WTC11 (cell line): ENCODE data around the gene UGT1A9. TPM values are rescaled to one million over a fixed set of nuclear protein-coding genes. Genes with fewer than 3 reads are reported as not detected.

Source experiments
- ATAC-seq: fragments of 200-7000 bp; cut with Tn5 transposase; 2 replicates; pipeline ENCODE4 v1.10.0; 2021; ENCODE audit warnings: mild to moderate bottlenecking, moderate library complexity
- CTCF ChIA-PET: fragments of 300-600 bp; sonication (Branson Sonifier 250); formaldehyde crosslinking; loops from one replicate; lab custom pipeline; 2021; ENCODE audit warnings: antibody characterized with exemption; lab: Charles Lee
- POLR2A ChIA-PET: fragments of 350-600 bp; sonication (Branson Sonifier 250); formaldehyde crosslinking; loops from one replicate; lab custom pipeline; 2021; ENCODE audit warnings: antibody characterized with exemption; lab: Charles Lee
- DNase-seq: peaks from one replicate; pipeline ENCODE4 v3.0.0; 2021; ENCODE audit warnings: low spot score
- H3K27ac Mint-ChIP-seq: 2 replicates; pipeline ENCODE4 v1.8.0; 2021; ENCODE audit warnings: mixed read lengths
- H3K27me3 Mint-ChIP-seq: 2 replicates; pipeline ENCODE4 v1.8.0; 2021; ENCODE audit warnings: low read depth, mild to moderate bottlenecking, moderate library complexity, mixed read lengths
- H3K36me3 Mint-ChIP-seq: 2 replicates; pipeline ENCODE4 v1.8.0; 2021; ENCODE audit warnings: mixed read lengths
- H3K4me1 Mint-ChIP-seq: 2 replicates; pipeline ENCODE4 v1.8.0; 2022; ENCODE audit warnings: mixed read lengths
- H3K4me3 Mint-ChIP-seq: 2 replicates; pipeline ENCODE4 v1.8.0; 2021; ENCODE audit warnings: mild to moderate bottlenecking, moderate library complexity, mixed read lengths
- H3K9me3 Mint-ChIP-seq: 2 replicates; pipeline ENCODE4 v1.8.0; 2021; ENCODE audit warnings: mixed read lengths
- AFF4 ChIP-seq: sonication (generic); formaldehyde crosslinking; IDR thresholded peaks from 2 replicates; pipeline ENCODE4 v1.8.1; 2023; ENCODE audit warnings: mild to moderate bottlenecking, missing genetic modification reagents, borderline replicate concordance
- AR ChIP-seq: fragments of 250-450 bp; sonication (Bioruptor Pico); IDR thresholded peaks from 2 replicates; pipeline ENCODE4 v1.9.0; 2021; ENCODE audit warnings: mild to moderate bottlenecking
- ARID4B ChIP-seq: sonication (generic); formaldehyde crosslinking; IDR thresholded peaks from 2 replicates; pipeline ENCODE4 v1.8.0; 2023; ENCODE audit warnings: missing genetic modification reagents, mild to moderate bottlenecking, borderline replicate concordance
- CTCF ChIP-seq: fragments of 200-600 bp; IDR thresholded peaks from 2 replicates; pipeline ENCODE4 v1.8.0; 2022; ENCODE audit warnings: antibody characterized with exemption
- E2F1 ChIP-seq: sonication (generic); formaldehyde crosslinking; IDR thresholded peaks from 2 replicates; pipeline ENCODE4 v1.8.0; 2022; ENCODE audit warnings: mild to moderate bottlenecking, missing genetic modification reagents
- EMX1 ChIP-seq: fragments of 250-450 bp; sonication (Bioruptor Pico); IDR thresholded peaks from 2 replicates; pipeline ENCODE4 v1.8.0; 2021; ENCODE audit warnings: mild to moderate bottlenecking
- FOXK1 ChIP-seq: sonication (generic); formaldehyde crosslinking; IDR thresholded peaks from 2 replicates; pipeline ENCODE4 v1.8.0; 2022; ENCODE audit warnings: mild to moderate bottlenecking, moderate library complexity, missing genetic modification reagents
- GTF2I ChIP-seq: fragments of 250-450 bp; sonication (Bioruptor Pico); conservative IDR thresholded peaks from 2 replicates; pipeline ENCODE4 v1.4.0; 2021; ENCODE audit warnings: mild to moderate bottlenecking
- MYBL2 ChIP-seq: sonication (generic); formaldehyde crosslinking; IDR thresholded peaks from 2 replicates; pipeline ENCODE4 v1.8.1; 2023; ENCODE audit warnings: mild to moderate bottlenecking, moderate library complexity, missing genetic modification reagents
- PRRX2 ChIP-seq: fragments of 250-450 bp; sonication (Bioruptor Pico); IDR thresholded peaks from 2 replicates; pipeline ENCODE4 v1.8.0; 2021; ENCODE audit warnings: mild to moderate bottlenecking
- TEAD4 ChIP-seq: sonication (generic); formaldehyde crosslinking; IDR thresholded peaks from 2 replicates; pipeline ENCODE4 v1.8.0; 2022; ENCODE audit warnings: mild to moderate bottlenecking, missing genetic modification reagents
- TP53 ChIP-seq: sonication (generic); formaldehyde crosslinking; IDR thresholded peaks from 2 replicates; pipeline ENCODE4 v1.8.1; 2023; ENCODE audit warnings: mild to moderate bottlenecking, missing genetic modification reagents
- ZBTB21 ChIP-seq: sonication (generic); formaldehyde crosslinking; IDR thresholded peaks from 2 replicates; pipeline ENCODE4 v1.8.1; 2023; ENCODE audit warnings: mild to moderate bottlenecking, missing genetic modification reagents, borderline replicate concordance
- ZMAT4 ChIP-seq: fragments of 250-450 bp; sonication (Bioruptor Pico); IDR thresholded peaks from 2 replicates; pipeline ENCODE4 v1.9.0; 2021; ENCODE audit warnings: mild to moderate bottlenecking
- ZNF219 ChIP-seq: sonication (generic); formaldehyde crosslinking; IDR thresholded peaks from 2 replicates; pipeline ENCODE4 v1.8.0; 2023; ENCODE audit warnings: missing genetic modification reagents, mild to moderate bottlenecking, borderline replicate concordance
- total RNA-seq: library from RNA; stranded (reverse); gene quantifications from 3 replicates; pipeline ENCODE4 v1.2.3, GENCODE V29; 2021

UGT1A9 gene
- total RNA-seq, 1 experiment from 2014 or later = not detected

GRCh38 chr2:233773854-233774253 is 102.2 kb downstream of the UGT1A9 start:
- Mint-ChIP-seq H3K27me3 (no peaks in the 10 kb centered on the region; the same call in 1 of the 2 replicates), H3K27ac (no peak overlapping the region), H3K36me3 (peaks cover 8% of the 10 kb centered on the region), H3K9me3 (peaks cover 38% of the 10 kb centered on the region), H3K4me1 (no peaks in the 10 kb centered on the region), H3K4me3 (no peak overlapping the region)
- ATAC-seq = no peak
- TF ChIP-seq CTCF = no peak
- no peak for TF ChIP-seq AR
- TF ChIP-seq AFF4 (CRISPR knock-in tag) = no peak
- TF ChIP-seq TEAD4 = no peak
- TF ChIP-seq ARID4B (CRISPR knock-in tag) = no peak
- no peak for TF ChIP-seq ZNF219 (CRISPR knock-in tag)
- TF ChIP-seq MYBL2 = no peak
- no peak for TF ChIP-seq PRRX2
- TF ChIP-seq E2F1 = no peak
- TF ChIP-seq EMX1 (CRISPR knock-in tag) = no peak
- no peak for TF ChIP-seq ZMAT4 (CRISPR knock-in tag)
- TF ChIP-seq FOXK1 (CRISPR knock-in tag) = no peak
- no peak for TF ChIP-seq ZBTB21 (CRISPR knock-in tag)
- TF ChIP-seq GTF2I (CRISPR knock-in tag) = no peak
- no peak for TF ChIP-seq TP53 (CRISPR knock-in tag)
- ChIA-PET CTCF (no interaction called here), POLR2A (no interaction called here)
- no peak for DNase-seq
